ENCODE measurements around the gene TGFBRAP1. TPM values are rescaled to one million over a fixed set of nuclear protein-coding genes. Genes with fewer than 3 reads are reported as not detected.
"Not testable (repeated sequence)": the region's sequence is repeated elsewhere in the genome, so short reads cannot be mapped to it uniquely, and the experiment has no call there.

Gene TGFBRAP1
- total RNA-seq, 1 donor from 2014 or later, result 13.8 TPM

- no peak overlapping the region for H3K9ac ChIP-seq
- peaks cover 5% of the 10 kb centered on the region for H3F3A ChIP-seq (ENCODE audit: low read depth)
- Mint-ChIP-seq H3K4me3 (no peak overlapping the region), H3K27ac (no peak overlapping the region), H3K27me3 (ENCODE audit: insufficient read depth, low read depth) (peaks cover 3% of the 10 kb centered on the region), H3K9me3 (peaks cover 8% of the 10 kb centered on the region), H3K4me1 (no peaks in the 10 kb centered on the region), H3K36me3 (no peaks in the 10 kb centered on the region)
- TF ChIP-seq EZH2phosphoT487 (IDR thresholded peaks at IDR 0.05) (no peak), CTCF (IDR thresholded peaks at IDR 0.05) (no peak), EZH2 (IDR thresholded peaks at IDR 0.05) (no peak)
- H4K20me1 ChIP-seq (ENCODE audit: low read depth), result no peaks in the 10 kb centered on the region
- DNase-seq (ENCODE audit: low spot score), result peak; percentile 34
- no peak overlapping the region for H3K4me3 ChIP-seq
- no peaks in the 10 kb centered on the region for H3K4me1 ChIP-seq
- no peaks in the 10 kb centered on the region for H3K36me3 ChIP-seq
- no peak overlapping the region for H2AFZ ChIP-seq (replicated peaks)
- no peaks in the 10 kb centered on the region for H3K79me2 ChIP-seq (ENCODE audit: low read depth)
- H3K27ac ChIP-seq, result peak overlapping the region; percentile 85
- H3K4me2 ChIP-seq, result no peak overlapping the region
- H3K9me3 ChIP-seq (ENCODE audit: low read depth), result no peaks in the 10 kb centered on the region
- H3K27me3 ChIP-seq, result no peaks in the 10 kb centered on the region
Measured at GRCh38 chr2:105252271-105252670, 77.3 kb downstream of the TGFBRAP1 start.

GRCh38 chr2:105251016-105251648, 78.4 kb downstream of the TGFBRAP1 start:
- H3K36me3 Mint-ChIP-seq; H3F3A ChIP-seq (ENCODE audit: low read depth); H3K4me1 ChIP-seq; H3K9me3 ChIP-seq (ENCODE audit: low read depth); H2AFZ ChIP-seq (replicated peaks); H3K9me3 Mint-ChIP-seq; DNase-seq (ENCODE audit: low spot score); H3K4me2 ChIP-seq; H3K36me3 ChIP-seq; H3K27me3 Mint-ChIP-seq (ENCODE audit: insufficient read depth, low read depth); H3K4me3 Mint-ChIP-seq; H3K27ac ChIP-seq; H3K79me2 ChIP-seq (ENCODE audit: low read depth); H4K20me1 ChIP-seq (ENCODE audit: low read depth); H3K4me1 Mint-ChIP-seq; H3K4me3 ChIP-seq; H3K27ac Mint-ChIP-seq; H3K27me3 ChIP-seq; H3K9ac ChIP-seq: not testable (repeated sequence)

DNA sequence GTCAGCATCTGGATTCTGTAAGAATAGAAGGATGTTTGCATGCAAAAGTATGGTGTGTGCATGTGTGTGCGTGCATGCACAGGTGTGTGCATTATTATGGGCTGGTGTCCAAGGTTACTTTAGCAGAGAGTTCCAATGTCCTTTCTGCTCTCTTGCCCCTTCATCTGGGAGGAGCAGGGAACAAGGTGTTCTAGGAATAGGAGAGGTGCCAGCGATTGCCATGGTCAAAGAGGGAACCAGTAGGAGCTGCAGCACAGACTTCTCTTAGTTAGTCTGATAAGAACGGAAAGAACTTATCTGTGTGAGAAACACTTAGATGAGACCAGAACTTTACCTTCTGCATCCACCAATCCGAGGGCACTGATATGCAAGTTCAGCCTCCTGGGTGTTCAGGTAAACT, 79.6 kb downstream of the TGFBRAP1 start:
- peaks cover 5% of the 10 kb centered on the region for H3F3A ChIP-seq (ENCODE audit: low read depth)
- H3K9me3 Mint-ChIP-seq, result peaks cover 8% of the 10 kb centered on the region
- no peaks in the 10 kb centered on the region for H4K20me1 ChIP-seq (ENCODE audit: low read depth)
- TF ChIP-seq CTCF (IDR thresholded peaks at IDR 0.05) (no peak), EZH2phosphoT487 (IDR thresholded peaks at IDR 0.05) (no peak), EZH2 (IDR thresholded peaks at IDR 0.05) (no peak)
- no peak overlapping the region for H2AFZ ChIP-seq (replicated peaks)
- DNase-seq (ENCODE audit: low spot score), result no peak
- no peaks in the 10 kb centered on the region for H3K4me1 Mint-ChIP-seq
- H3K9me3 ChIP-seq (ENCODE audit: low read depth), result no peaks in the 10 kb centered on the region
- H3K36me3 Mint-ChIP-seq, result no peaks in the 10 kb centered on the region
- no peak overlapping the region for H3K27ac Mint-ChIP-seq
- peaks cover 2% of the 10 kb centered on the region for H3K27me3 Mint-ChIP-seq (ENCODE audit: insufficient read depth, low read depth)
- no peak overlapping the region for H3K4me3 ChIP-seq
- H3K79me2 ChIP-seq (ENCODE audit: low read depth), result no peaks in the 10 kb centered on the region
- no peaks in the 10 kb centered on the region for H3K4me1 ChIP-seq
- no peaks in the 10 kb centered on the region for H3K27me3 ChIP-seq
- H3K4me3 Mint-ChIP-seq, result no peak overlapping the region
- H3K27ac ChIP-seq, result no peak overlapping the region
- H3K36me3 ChIP-seq, result no peaks in the 10 kb centered on the region
- no peak overlapping the region for H3K4me2 ChIP-seq
- H3K9ac ChIP-seq, result no peak overlapping the region

DNA sequence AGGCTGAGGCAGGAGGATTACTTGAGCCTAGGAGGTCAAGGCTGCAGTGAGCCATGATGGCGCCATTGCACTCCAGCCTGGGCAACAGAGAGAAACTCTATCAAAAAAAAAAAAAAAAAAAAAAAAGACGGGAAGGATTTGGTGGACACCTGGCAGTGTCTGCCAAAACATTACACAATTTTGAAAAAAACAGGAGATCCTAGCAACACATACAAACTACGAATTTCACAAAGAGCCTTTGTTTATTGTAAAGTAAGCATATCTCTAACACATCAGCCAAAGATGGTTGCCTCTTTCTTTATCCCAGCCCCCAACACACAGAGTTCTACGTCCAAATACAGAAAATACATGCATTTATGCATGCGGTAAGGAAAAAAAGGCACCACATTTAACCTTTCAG, 80.4 kb downstream of the TGFBRAP1 start:
- Mint-ChIP-seq H3K9me3 (peaks cover 8% of the 10 kb centered on the region), H3K4me1 (no peaks in the 10 kb centered on the region), H3K27me3 (ENCODE audit: insufficient read depth, low read depth) (peaks cover 2% of the 10 kb centered on the region), H3K4me3 (no peak overlapping the region), H3K36me3 (no peaks in the 10 kb centered on the region), H3K27ac (no peak overlapping the region)
- Histone ChIP-seq H3K36me3 (no peaks in the 10 kb centered on the region), H3K27ac (no peak overlapping the region), H3K4me2 (no peak overlapping the region), H3K9me3 (ENCODE audit: low read depth) (no peaks in the 10 kb centered on the region), H3K4me1 (no peaks in the 10 kb centered on the region), H3K4me3 (no peak overlapping the region), H2AFZ (replicated peaks) (no peak overlapping the region), H3F3A (ENCODE audit: low read depth) (peaks cover 5% of the 10 kb centered on the region), H3K9ac (no peak overlapping the region), H3K27me3 (no peaks in the 10 kb centered on the region), H3K79me2 (ENCODE audit: low read depth) (no peaks in the 10 kb centered on the region), H4K20me1 (ENCODE audit: low read depth) (no peaks in the 10 kb centered on the region)
- TF ChIP-seq EZH2phosphoT487 (IDR thresholded peaks at IDR 0.05), result no peak
- TF ChIP-seq EZH2 (IDR thresholded peaks at IDR 0.05), result no peak
- no peak for TF ChIP-seq CTCF (IDR thresholded peaks at IDR 0.05)
- no peak for DNase-seq (ENCODE audit: low spot score)
